Parathyroid adenoma (tissue), 2 donors: Measurements from ENCODE around the gene DENND4A.
"Not testable (repeated sequence)": the region's sequence is repeated elsewhere in the genome, so short reads cannot be mapped to it uniquely, and the experiment has no call there.

ENCODE experiments used
- H2AFZ ChIP-seq: fragments of 300-600 bp; sonication (generic); one replicate; pipeline ENCODE4 v1.7.0; 2017; ENCODE audit warnings: antibody characterized with exemption, mild to moderate bottlenecking
- H3K27ac ChIP-seq: fragments of 300-600 bp; sonication (generic); one replicate; pipeline ENCODE4 v1.7.0; 2017
- H3K27me3 ChIP-seq: fragments of 300-600 bp; sonication (generic); one replicate; pipeline ENCODE4 v1.7.0; 2017; ENCODE audit warnings: low read length; ENCODE audit not compliant: control insufficient read depth, insufficient read depth
- H3K36me3 ChIP-seq: fragments of 300-600 bp; sonication (generic); one replicate; pipeline ENCODE4 v1.7.0; 2017; ENCODE audit warnings: low read length; ENCODE audit not compliant: control insufficient read depth, insufficient read depth
- H3K4me1 ChIP-seq: fragments of 300-600 bp; sonication (generic); one replicate; pipeline ENCODE4 v1.7.0; 2017; ENCODE audit warnings: control low read depth
- H3K4me2 ChIP-seq: fragments of 300-600 bp; sonication (generic); one replicate; pipeline ENCODE4 v1.7.0; 2017; ENCODE audit warnings: low read length
- H3K4me3 ChIP-seq: fragments of 300-600 bp; sonication (generic); one replicate; pipeline ENCODE4 v1.7.0; 2017; ENCODE audit warnings: low read depth, low read length
- H3K79me2 ChIP-seq: fragments of 300-600 bp; sonication (generic); one replicate; pipeline ENCODE4 v1.7.0; 2017; ENCODE audit warnings: control low read depth
- H3K9ac ChIP-seq: fragments of 300-600 bp; sonication (generic); one replicate; pipeline ENCODE4 v1.7.0; 2017; ENCODE audit warnings: mild to moderate bottlenecking
- H3K9me3 ChIP-seq: fragments of 300-600 bp; sonication (generic); one replicate; pipeline ENCODE4 v1.7.0; 2017; ENCODE audit warnings: low read length; ENCODE audit not compliant: control insufficient read depth
- TF ChIP-seq, protein P1 (sequence below): fragments of 300-600 bp; sonication (generic); IDR thresholded peaks from one replicate; pipeline ENCODE4 v1.7.0; 2017; ENCODE audit warnings: antibody characterized with exemption, mild to moderate bottlenecking
- donor health status: primary hyperparathyroidism.

DENND4A gene

DNA sequence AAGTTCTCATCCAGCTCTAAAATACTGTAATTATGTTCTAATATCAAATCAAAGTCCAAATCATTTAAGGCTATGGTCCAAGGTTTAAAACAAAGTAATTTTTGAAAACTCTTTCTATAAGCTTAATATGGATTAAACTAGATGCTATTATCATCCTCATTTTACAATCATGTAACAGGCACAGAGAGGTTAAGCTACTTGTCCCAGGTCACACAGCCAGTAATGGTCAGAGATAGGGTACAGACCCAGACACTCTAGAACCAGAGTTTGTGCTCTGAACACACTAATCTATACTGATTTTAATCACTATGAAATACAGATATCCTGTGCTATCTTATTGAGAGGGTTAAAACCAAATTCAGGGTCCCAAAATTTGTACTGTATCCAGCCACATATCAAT is 44.8 kb downstream of the DENND4A start:
- no peaks in the 10 kb centered on the region for H3K9me3 ChIP-seq
- no peak overlapping the region for H2AFZ ChIP-seq
- no peaks in the 10 kb centered on the region for H3K79me2 ChIP-seq
- TF ChIP-seq, protein P1, sequence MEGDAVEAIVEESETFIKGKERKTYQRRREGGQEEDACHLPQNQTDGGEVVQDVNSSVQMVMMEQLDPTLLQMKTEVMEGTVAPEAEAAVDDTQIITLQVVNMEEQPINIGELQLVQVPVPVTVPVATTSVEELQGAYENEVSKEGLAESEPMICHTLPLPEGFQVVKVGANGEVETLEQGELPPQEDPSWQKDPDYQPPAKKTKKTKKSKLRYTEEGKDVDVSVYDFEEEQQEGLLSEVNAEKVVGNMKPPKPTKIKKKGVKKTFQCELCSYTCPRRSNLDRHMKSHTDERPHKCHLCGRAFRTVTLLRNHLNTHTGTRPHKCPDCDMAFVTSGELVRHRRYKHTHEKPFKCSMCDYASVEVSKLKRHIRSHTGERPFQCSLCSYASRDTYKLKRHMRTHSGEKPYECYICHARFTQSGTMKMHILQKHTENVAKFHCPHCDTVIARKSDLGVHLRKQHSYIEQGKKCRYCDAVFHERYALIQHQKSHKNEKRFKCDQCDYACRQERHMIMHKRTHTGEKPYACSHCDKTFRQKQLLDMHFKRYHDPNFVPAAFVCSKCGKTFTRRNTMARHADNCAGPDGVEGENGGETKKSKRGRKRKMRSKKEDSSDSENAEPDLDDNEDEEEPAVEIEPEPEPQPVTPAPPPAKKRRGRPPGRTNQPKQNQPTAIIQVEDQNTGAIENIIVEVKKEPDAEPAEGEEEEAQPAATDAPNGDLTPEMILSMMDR = no peak
- H3K27me3 ChIP-seq = no peaks in the 10 kb centered on the region
- no peak overlapping the region for H3K9ac ChIP-seq
- H3K27ac ChIP-seq = no peak overlapping the region
- no peak overlapping the region for H3K4me2 ChIP-seq
- H3K36me3 ChIP-seq = no peaks in the 10 kb centered on the region
- H3K4me3 ChIP-seq = no peak overlapping the region
- no peaks in the 10 kb centered on the region for H3K4me1 ChIP-seq

DNA sequence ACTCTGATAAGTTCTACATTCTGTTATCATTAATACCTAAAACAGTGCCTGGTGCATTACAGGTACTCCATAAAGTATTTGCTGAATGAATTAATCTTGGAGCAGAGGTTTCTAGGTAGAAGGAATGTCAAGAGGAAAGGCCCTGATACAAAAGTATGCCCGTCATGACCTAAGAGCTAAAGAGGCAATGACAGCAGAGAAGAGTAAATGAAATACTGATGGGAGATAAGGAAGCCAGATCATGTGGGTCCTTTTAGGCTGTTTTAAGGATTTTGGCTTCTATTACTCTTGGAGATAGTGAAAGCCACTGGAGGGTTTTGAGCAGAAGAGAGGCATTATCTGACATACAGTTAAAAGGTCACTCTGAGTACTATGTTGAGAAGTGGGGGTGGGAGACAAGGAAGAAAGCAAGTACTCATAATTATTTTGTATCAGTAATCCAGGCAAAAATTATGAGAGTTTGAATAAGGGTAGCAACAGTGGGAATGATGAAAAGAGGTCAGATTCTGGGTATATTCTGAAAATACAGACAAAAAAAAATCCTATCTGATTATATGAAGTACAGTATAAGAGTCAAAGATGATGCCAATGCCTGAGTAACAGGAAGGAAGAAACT is 48.3 kb downstream of the DENND4A start:
- H3K36me3 ChIP-seq = no peaks in the 10 kb centered on the region
- H3K4me2 ChIP-seq = no peak overlapping the region
- H3K79me2 ChIP-seq = no peaks in the 10 kb centered on the region
- H3K4me1 ChIP-seq = no peaks in the 10 kb centered on the region
- H3K9ac ChIP-seq = no peak overlapping the region
- TF ChIP-seq, protein P1 = no peak
- H3K4me3 ChIP-seq = no peak overlapping the region
- H2AFZ ChIP-seq = no peak overlapping the region
- no peaks in the 10 kb centered on the region for H3K9me3 ChIP-seq
- H3K27me3 ChIP-seq = no peaks in the 10 kb centered on the region
- no peak overlapping the region for H3K27ac ChIP-seq

DNA sequence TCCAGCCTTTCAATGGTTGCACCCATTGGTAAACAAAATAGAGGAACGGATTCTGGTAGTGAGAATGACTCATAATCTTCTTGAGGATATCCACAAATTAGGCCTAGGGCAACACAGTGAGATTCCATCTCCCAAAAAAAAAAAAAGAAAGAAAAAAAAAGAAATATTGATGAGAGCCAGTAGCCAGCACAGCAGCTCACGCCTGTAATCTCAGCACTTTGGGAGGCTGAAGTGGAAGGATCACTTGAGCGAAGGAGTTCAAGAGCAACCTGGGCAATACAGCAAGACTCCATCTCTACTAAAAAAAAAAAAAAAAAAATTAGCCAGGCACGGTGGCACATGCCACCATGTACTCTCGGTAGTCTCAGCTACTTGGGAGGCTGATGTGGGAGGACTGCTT is 51.9 kb downstream of the DENND4A start:
- H3K9me3 ChIP-seq = no peaks in the 10 kb centered on the region
- no peak overlapping the region for H3K9ac ChIP-seq
- H3K79me2 ChIP-seq = no peaks in the 10 kb centered on the region
- TF ChIP-seq, protein P1 = no peak
- H3K27me3 ChIP-seq = no peaks in the 10 kb centered on the region
- H2AFZ ChIP-seq = no peak overlapping the region
- H3K27ac ChIP-seq = no peak overlapping the region
- no peaks in the 10 kb centered on the region for H3K36me3 ChIP-seq
- no peak overlapping the region for H3K4me2 ChIP-seq
- H3K4me3 ChIP-seq = no peak overlapping the region
- no peaks in the 10 kb centered on the region for H3K4me1 ChIP-seq

- Histone ChIP-seq H3K4me2 (no peak overlapping the region), H3K27ac (no peak overlapping the region), H3K36me3 (no peaks in the 10 kb centered on the region), H3K4me3 (no peak overlapping the region), H3K27me3 (no peaks in the 10 kb centered on the region), H3K4me1 (no peaks in the 10 kb centered on the region), H3K9ac (no peak overlapping the region), H3K9me3 (no peaks in the 10 kb centered on the region), H3K79me2 (no peaks in the 10 kb centered on the region), H2AFZ (no peak overlapping the region)
- TF ChIP-seq, protein P1 = no peak
Measured at GRCh38 chr15:65738649-65739048, 53.4 kb downstream of the DENND4A start.

DNA sequence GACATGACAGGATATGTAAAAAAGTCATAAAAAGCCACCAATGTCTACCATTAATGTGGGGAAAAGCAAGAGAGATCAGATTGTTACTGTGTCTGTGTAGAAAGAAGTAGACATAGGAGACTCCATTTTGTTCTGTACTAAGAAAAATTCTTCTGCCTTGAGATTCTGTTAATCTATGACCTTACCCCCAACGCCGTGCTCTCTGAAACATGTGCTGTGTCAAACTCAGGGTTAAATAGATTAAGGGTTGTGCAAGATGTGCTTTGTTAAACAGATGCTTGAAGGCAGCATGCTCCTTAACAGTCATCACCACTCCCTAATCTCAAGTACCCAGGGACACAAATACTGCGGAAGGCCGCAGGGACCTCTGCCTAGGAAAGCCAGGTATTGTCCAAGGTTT is 58.5 kb downstream of the DENND4A start:
- not testable (repeated sequence) for H3K4me3 ChIP-seq, H3K4me2 ChIP-seq, H3K9me3 ChIP-seq, H3K27ac ChIP-seq, H3K9ac ChIP-seq, H3K4me1 ChIP-seq, H3K79me2 ChIP-seq, H3K27me3 ChIP-seq, H3K36me3 ChIP-seq, H2AFZ ChIP-seq
